ENCODE data around the gene CMSS1. TPM values are rescaled to one million over a fixed set of nuclear protein-coding genes. Genes with fewer than 3 reads are reported as not detected.

The CMSS1 gene
- total RNA-seq, 4 donors from 2014 or later, result 11.2 to 16.3 (median 14.1) TPM

- no peaks in the 10 kb centered on the region for H3K27me3 ChIP-seq
- H3K27ac ChIP-seq (replicated peaks in 1 of 4), result peak overlapping the region; percentile 2 to 63 (median 14)
- no peak overlapping the region for H3K4me3 ChIP-seq
- no peak for TF ChIP-seq EP300 (IDR thresholded peaks at IDR 0.05)
- TF ChIP-seq CTCF (IDR thresholded peaks at IDR 0.05), result no peak
- TF ChIP-seq POLR2A (IDR thresholded peaks at IDR 0.05; ENCODE audit: low read depth), result no peak
- TF ChIP-seq POLR2AphosphoS5 (IDR thresholded peaks at IDR 0.05), result no peak
- 90% methylated on average over 3 of the region's 3 CpGs for WGBS
- no peaks in the 10 kb centered on the region for H3K36me3 ChIP-seq
- DNase-seq (ENCODE audit: extremely low spot score), result no peak
- no peaks in the 10 kb centered on the region for H3K9me3 ChIP-seq
- intact Hi-C loops (cut with DNase I), result no loop called here
- peaks cover 10 to 39% (median 30%) of the 10 kb centered on the region in 4 donors for H3K4me1 ChIP-seq
Measured at GRCh38 chr3:100033903-100034471, 216.3 kb downstream of the CMSS1 start.

- intact Hi-C loops (cut with DNase I), result no loop called here
- DNase-seq (ENCODE audit: extremely low spot score), result no peak
- H3K4me1 ChIP-seq, result peaks cover 42 to 52% (median 47%) of the 10 kb centered on the region in 4 donors
- H3K4me3 ChIP-seq, result no peak overlapping the region
- no peak for TF ChIP-seq POLR2A (IDR thresholded peaks at IDR 0.05; ENCODE audit: low read depth)
- H3K9me3 ChIP-seq, result no peaks in the 10 kb centered on the region
- H3K36me3 ChIP-seq, result no peaks in the 10 kb centered on the region
- H3K27ac ChIP-seq (replicated peaks in 1 of 4), result peak overlapping the region; percentile 79 to 93 (median 90)
- no peaks in the 10 kb centered on the region for H3K27me3 ChIP-seq
Measured at GRCh38 chr3:100039075-100039474, 221.4 kb downstream of the CMSS1 start.

GRCh38 chr3:100040451-100041225 is 223.0 kb downstream of the CMSS1 start:
- 33% methylated on average over 3 of the region's 3 CpGs for WGBS
- no peak for TF ChIP-seq CTCF (IDR thresholded peaks at IDR 0.05)
- TF ChIP-seq POLR2AphosphoS5 (IDR thresholded peaks at IDR 0.05), result peak; percentile 90
- TF ChIP-seq EP300 (IDR thresholded peaks at IDR 0.05), result peak; percentile 97
- no peak for TF ChIP-seq POLR2A (IDR thresholded peaks at IDR 0.05; ENCODE audit: low read depth)
- DNase-seq (ENCODE audit: extremely low spot score), result no peak
- Histone ChIP-seq H3K36me3 (no peaks in the 10 kb centered on the region), H3K27me3 (no peaks in the 10 kb centered on the region), H3K4me1 (peaks cover 46 to 59% (median 51%) of the 10 kb centered on the region in 4 donors), H3K9me3 (no peaks in the 10 kb centered on the region), H3K27ac (replicated peaks in 1 of 4) (peak overlapping the region; percentile 79 to 93 (median 90)), H3K4me3 (no peak overlapping the region)
- intact Hi-C loops (cut with DNase I), result loop anchor here (5.0 to 10.0 kb wide), 2 partner anchors 173 to 196 kb away; no protein-coding TSS in a partner anchor

- no peak for DNase-seq (ENCODE audit: extremely low spot score)
- peak overlapping the region; percentile 79 to 93 (median 90) for H3K27ac ChIP-seq (replicated peaks in 1 of 4)
- intact Hi-C loops (cut with DNase I), result loop anchor here (5.0 to 10.0 kb wide), 2 partner anchors 174 to 197 kb away; no protein-coding TSS in a partner anchor
- no peaks in the 10 kb centered on the region for H3K36me3 ChIP-seq
- no peak overlapping the region for H3K4me3 ChIP-seq
- H3K9me3 ChIP-seq, result no peaks in the 10 kb centered on the region
- H3K27me3 ChIP-seq, result no peaks in the 10 kb centered on the region
- WGBS, result 7% methylated on average over 1 of the region's 1 CpG
- H3K4me1 ChIP-seq, result peaks cover 52 to 66% (median 58%) of the 10 kb centered on the region in 4 donors
- TF ChIP-seq POLR2AphosphoS5 (IDR thresholded peaks at IDR 0.05) (peak in 1 of 2 donors; percentile 89), CTCF (IDR thresholded peaks at IDR 0.05) (no peak), EP300 (IDR thresholded peaks at IDR 0.05) (peak; percentile 71), POLR2A (IDR thresholded peaks at IDR 0.05; ENCODE audit: low read depth) (no peak)
Measured at GRCh38 chr3:100041328-100041749, 223.7 kb downstream of the CMSS1 start.

Data from esophagus muscularis mucosa (tissue), 4 donors.